Measurements from ENCODE around the gene IGFN1.

IGFN1 gene

GRCh38 chr1:201183753-201184152, 6.9 kb upstream of the IGFN1 start:
- peaks cover 0 to 7% of the 10 kb centered on the region in 2 donors for H3K9me3 Mint-ChIP-seq
- H3K27me3 Mint-ChIP-seq = peaks cover 47 to 59% of the 10 kb centered on the region in 2 donors
- DNase-seq (no peak), ATAC-seq (replicated peaks) (no peak)
- H3K4me1 Mint-ChIP-seq (ENCODE audit: low read depth in 2 of 2) = no peaks in the 10 kb centered on the region
- H3K36me3 Mint-ChIP-seq (ENCODE audit: insufficient read depth) = peaks cover 3% of the 10 kb centered on the region
- no peak overlapping the region for H3K27ac Mint-ChIP-seq
- no peak overlapping the region for H3K4me3 Mint-ChIP-seq

GRCh38 chr1:201184307-201185122, 6.1 kb upstream of the IGFN1 start:
- H3K27me3 Mint-ChIP-seq = peaks cover 44 to 58% of the 10 kb centered on the region in 2 donors
- no peak overlapping the region for H3K4me3 Mint-ChIP-seq
- H3K4me1 Mint-ChIP-seq (ENCODE audit: low read depth in 2 of 2) = no peaks in the 10 kb centered on the region
- DNase-seq (no peak), ATAC-seq (replicated peaks) (no peak)
- no peak overlapping the region for H3K27ac Mint-ChIP-seq
- H3K36me3 Mint-ChIP-seq (ENCODE audit: insufficient read depth) = peaks cover 3% of the 10 kb centered on the region
- peaks cover 0 to under 1% of the 10 kb centered on the region in 2 donors for H3K9me3 Mint-ChIP-seq

- no peak for DNase-seq
- H3K27ac Mint-ChIP-seq = no peak overlapping the region
- peaks cover 3% of the 10 kb centered on the region for H3K36me3 Mint-ChIP-seq (ENCODE audit: insufficient read depth)
- no peak for ATAC-seq (replicated peaks)
- no peaks in the 10 kb centered on the region for H3K4me1 Mint-ChIP-seq (ENCODE audit: low read depth in 2 of 2)
- H3K9me3 Mint-ChIP-seq = no peaks in the 10 kb centered on the region
- peaks cover 44 to 58% of the 10 kb centered on the region in 2 donors for H3K27me3 Mint-ChIP-seq
- H3K4me3 Mint-ChIP-seq = no peak overlapping the region
Observed at GRCh38 chr1:201185123-201185453, 5.5 kb upstream of the IGFN1 start.

GRCh38 chr1:201185527-201186128, 5.0 kb upstream of the IGFN1 start:
- Mint-ChIP-seq H3K27ac (no peak overlapping the region), H3K36me3 (ENCODE audit: insufficient read depth) (peaks cover 3% of the 10 kb centered on the region), H3K9me3 (no peaks in the 10 kb centered on the region), H3K4me1 (ENCODE audit: low read depth in 2 of 2) (no peaks in the 10 kb centered on the region), H3K4me3 (no peak overlapping the region), H3K27me3 (peaks cover 46 to 58% of the 10 kb centered on the region in 2 donors)
- DNase-seq (no peak), ATAC-seq (replicated peaks) (no peak)

GRCh38 chr1:201186192-201186591, 4.4 kb upstream of the IGFN1 start:
- Mint-ChIP-seq H3K4me3 (no peak overlapping the region), H3K27me3 (peaks cover 49 to 58% of the 10 kb centered on the region in 2 donors), H3K36me3 (ENCODE audit: insufficient read depth) (peaks cover 3% of the 10 kb centered on the region), H3K4me1 (ENCODE audit: low read depth in 2 of 2) (no peaks in the 10 kb centered on the region), H3K27ac (no peak overlapping the region), H3K9me3 (no peaks in the 10 kb centered on the region)
- DNase-seq (no peak), ATAC-seq (replicated peaks) (peak; percentile 19)

- DNase-seq (no peak), ATAC-seq (replicated peaks) (no peak)
- H3K27me3 Mint-ChIP-seq = peaks cover 35 to 51% of the 10 kb centered on the region in 2 donors
Observed at GRCh38 chr1:201189085-201189484, 1.5 kb upstream of the IGFN1 start.

GRCh38 chr1:201190005-201190404, 619 bp upstream of the IGFN1 start:
- DNase-seq (no peak), ATAC-seq (replicated peaks) (no peak)
- H3K4me3 Mint-ChIP-seq = no peak overlapping the region
- H3K4me1 Mint-ChIP-seq (ENCODE audit: low read depth in 2 of 2) = no peaks in the 10 kb centered on the region
- H3K27ac Mint-ChIP-seq = no peak overlapping the region
- peaks cover 26 to 42% of the 10 kb centered on the region in 2 donors for H3K27me3 Mint-ChIP-seq
- no peaks in the 10 kb centered on the region for H3K9me3 Mint-ChIP-seq
- H3K36me3 Mint-ChIP-seq (ENCODE audit: insufficient read depth) = peaks cover 2% of the 10 kb centered on the region

More at GRCh38 chr1:201189085-201189484, 1.5 kb upstream of the IGFN1 start:
- Mint-ChIP-seq H3K9me3 (no peaks in the 10 kb centered on the region), H3K27ac (no peak overlapping the region), H3K4me1 (ENCODE audit: low read depth in 2 of 2) (no peaks in the 10 kb centered on the region), H3K36me3 (ENCODE audit: insufficient read depth) (peaks cover 5% of the 10 kb centered on the region), H3K4me3 (no peak overlapping the region)

GRCh38 chr1:201191653-201192260, 1.1 kb downstream of the IGFN1 start:
- H3K27ac Mint-ChIP-seq = no peak overlapping the region
- DNase-seq (no peak), ATAC-seq (replicated peaks) (peak; percentile 21)
- no peak overlapping the region for H3K4me3 Mint-ChIP-seq
- no peaks in the 10 kb centered on the region for H3K4me1 Mint-ChIP-seq (ENCODE audit: low read depth in 2 of 2)
- peaks cover 2% of the 10 kb centered on the region for H3K36me3 Mint-ChIP-seq (ENCODE audit: insufficient read depth)
- peaks cover 26 to 46% of the 10 kb centered on the region in 2 donors for H3K27me3 Mint-ChIP-seq
- H3K9me3 Mint-ChIP-seq = no peaks in the 10 kb centered on the region

- Mint-ChIP-seq H3K4me1 (ENCODE audit: low read depth in 2 of 2) (no peaks in the 10 kb centered on the region), H3K9me3 (no peaks in the 10 kb centered on the region), H3K36me3 (ENCODE audit: insufficient read depth) (peaks cover 2% of the 10 kb centered on the region), H3K27me3 (peaks cover 26 to 46% of the 10 kb centered on the region in 2 donors), H3K27ac (no peak overlapping the region), H3K4me3 (no peak overlapping the region)
- DNase-seq (no peak), ATAC-seq (replicated peaks) (no peak)
Observed at GRCh38 chr1:201192261-201192788, 1.7 kb downstream of the IGFN1 start.

GRCh38 chr1:201194046-201194445, 3.4 kb downstream of the IGFN1 start:
- no peak overlapping the region for H3K4me3 Mint-ChIP-seq
- H3K36me3 Mint-ChIP-seq (ENCODE audit: insufficient read depth) = peaks cover 2% of the 10 kb centered on the region
- DNase-seq (no peak), ATAC-seq (replicated peaks) (no peak)
- no peak overlapping the region for H3K27ac Mint-ChIP-seq
- H3K4me1 Mint-ChIP-seq (ENCODE audit: low read depth in 2 of 2) = no peaks in the 10 kb centered on the region
- H3K27me3 Mint-ChIP-seq = peaks cover 26 to 44% of the 10 kb centered on the region in 2 donors
- no peaks in the 10 kb centered on the region for H3K9me3 Mint-ChIP-seq

GRCh38 chr1:201198598-201198997, 8.0 kb downstream of the IGFN1 start:
- no peak for ATAC-seq (replicated peaks)
- Mint-ChIP-seq H3K27me3 (peaks cover 13 to 15% of the 10 kb centered on the region in 2 donors), H3K9me3 (no peaks in the 10 kb centered on the region), H3K27ac (no peak overlapping the region), H3K4me3 (no peak overlapping the region), H3K36me3 (ENCODE audit: insufficient read depth) (peaks cover under 1% of the 10 kb centered on the region), H3K4me1 (ENCODE audit: low read depth in 2 of 2) (no peaks in the 10 kb centered on the region)
- no peak for DNase-seq

- H3K27me3 Mint-ChIP-seq = peaks cover 51 to 54% of the 10 kb centered on the region in 2 donors
- DNase-seq (no peak), ATAC-seq (replicated peaks) (no peak)
- no peaks in the 10 kb centered on the region for H3K9me3 Mint-ChIP-seq
- H3K27ac Mint-ChIP-seq = no peak overlapping the region
- no peaks in the 10 kb centered on the region for H3K36me3 Mint-ChIP-seq (ENCODE audit: insufficient read depth)
- H3K4me1 Mint-ChIP-seq (ENCODE audit: low read depth in 2 of 2) = no peaks in the 10 kb centered on the region
- no peak overlapping the region for H3K4me3 Mint-ChIP-seq
Observed at GRCh38 chr1:201205036-201205435, 14.4 kb downstream of the IGFN1 start.

GRCh38 chr1:201206176-201206575, 15.6 kb downstream of the IGFN1 start:
- Mint-ChIP-seq H3K27me3 (peaks cover 55 to 59% of the 10 kb centered on the region in 2 donors), H3K4me1 (ENCODE audit: low read depth in 2 of 2) (no peaks in the 10 kb centered on the region), H3K27ac (no peak overlapping the region), H3K36me3 (ENCODE audit: insufficient read depth) (no peaks in the 10 kb centered on the region), H3K9me3 (no peaks in the 10 kb centered on the region), H3K4me3 (no peak overlapping the region)
- ATAC-seq (replicated peaks) (no peak), DNase-seq (no peak)
